ENCODE results near the gene LRP6. TPM values are rescaled to one million over a fixed set of nuclear protein-coding genes. Genes with fewer than 3 reads are reported as not detected.
"Not testable (repeated sequence)": the region's sequence is repeated elsewhere in the genome, so short reads cannot be mapped to it uniquely, and the experiment has no call there.

Gene LRP6
- total RNA-seq, 1 experiment from 2014 or later = 21.2 TPM

DNA sequence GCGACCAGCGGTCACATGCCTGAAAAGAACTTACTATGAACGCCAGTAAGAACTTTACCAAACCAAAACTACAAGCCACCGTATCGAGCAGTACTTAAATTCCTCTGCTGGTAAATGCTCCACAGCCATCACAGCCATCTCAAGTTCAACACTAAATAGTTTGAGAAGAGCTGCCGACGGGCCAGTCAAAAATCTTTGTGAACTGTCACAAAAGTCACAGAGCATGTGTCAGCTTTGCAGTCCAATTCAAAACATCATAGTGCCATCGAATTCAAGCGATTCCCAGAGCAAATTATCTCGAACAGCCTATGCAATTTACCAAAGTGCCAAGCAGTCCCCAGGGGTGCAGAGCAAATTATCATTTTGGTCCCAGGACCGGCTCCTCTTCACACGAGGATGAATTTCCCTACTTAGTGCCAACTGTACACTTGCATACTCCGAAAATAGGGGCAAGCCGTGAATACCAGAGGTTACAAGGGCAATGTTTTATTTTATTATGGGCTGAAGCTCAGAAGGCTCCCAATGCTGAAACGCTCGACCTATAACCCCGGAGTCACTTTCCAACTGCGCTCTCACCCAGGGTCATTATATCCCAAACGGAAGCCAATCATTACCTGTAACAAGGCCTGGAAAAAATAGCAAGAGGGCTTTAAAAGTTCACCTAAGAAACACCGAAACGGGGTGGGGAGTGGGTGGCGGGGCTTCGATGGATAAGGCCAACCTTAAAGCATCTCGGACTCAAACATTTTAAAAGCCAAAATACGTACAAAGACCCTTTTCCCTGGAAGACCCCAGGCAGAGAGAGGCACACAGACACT lies 1.1 kb downstream of the LRP6 start:
- peak; percentile 30 for DNase-seq (ENCODE audit: low read depth)

DNA sequence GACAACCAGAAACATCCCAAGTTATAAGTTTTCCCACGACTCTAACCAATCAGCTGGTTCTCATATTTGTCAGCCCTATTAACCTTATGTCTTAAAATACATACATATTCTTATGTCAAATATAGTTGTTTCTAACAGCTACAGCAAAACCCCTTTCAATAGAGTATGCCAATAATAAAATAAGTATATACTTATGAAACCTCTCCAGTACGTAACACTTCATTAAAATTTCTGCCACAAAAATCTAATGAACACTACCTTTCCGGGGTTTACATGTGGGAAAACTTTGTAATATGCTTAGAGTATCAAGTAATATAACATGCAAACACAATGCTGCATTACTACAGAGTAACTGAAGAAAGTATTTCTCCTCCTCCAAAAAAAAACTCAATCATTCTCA lies 1.8 kb downstream of the LRP6 start:
- no peak for DNase-seq (ENCODE audit: low read depth)

DNA sequence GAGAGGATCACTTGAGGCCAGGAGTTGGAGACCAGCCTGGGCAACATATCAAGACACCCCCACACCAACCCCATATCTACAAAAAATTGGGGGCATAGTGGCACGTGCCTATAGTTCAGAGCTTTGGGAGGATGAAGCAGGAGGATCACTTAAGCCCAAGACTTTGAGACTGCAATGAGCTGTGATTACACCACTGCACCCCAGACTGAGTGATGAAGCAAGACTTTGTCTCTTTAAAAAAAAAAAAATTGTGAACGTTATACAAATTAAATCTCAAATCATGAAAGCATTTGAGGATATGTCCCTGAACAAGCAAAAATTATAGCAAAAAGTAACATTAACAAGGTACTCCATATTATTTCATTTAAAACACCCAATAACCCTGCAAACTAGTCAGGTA lies 2.9 kb downstream of the LRP6 start:
- no peak for DNase-seq (ENCODE audit: low read depth)

DNA sequence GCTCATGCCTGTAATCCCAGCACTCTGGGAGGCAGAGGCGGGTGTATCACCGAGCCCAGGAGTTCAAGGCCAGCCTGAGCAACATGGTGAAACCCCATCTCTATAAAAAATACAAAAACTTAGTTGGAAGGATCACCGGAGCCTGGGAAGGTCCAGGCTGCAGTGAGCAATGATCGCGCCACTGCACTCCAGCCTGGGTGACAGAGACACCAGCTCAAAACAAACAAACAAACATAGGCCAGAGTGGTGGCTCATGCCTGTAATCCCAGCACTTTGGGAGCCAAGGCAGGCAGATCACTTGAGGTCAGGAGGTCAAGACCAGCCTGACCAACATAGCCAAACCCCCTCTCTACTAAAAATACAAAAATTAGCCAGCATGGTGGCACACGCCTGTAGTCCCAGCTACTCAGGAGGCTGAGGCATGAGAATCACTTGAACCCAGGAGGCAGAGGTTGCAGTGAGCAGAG lies 10.5 kb downstream of the LRP6 start:
- DNase-seq (ENCODE audit: low read depth) = not testable (repeated sequence)

DNA sequence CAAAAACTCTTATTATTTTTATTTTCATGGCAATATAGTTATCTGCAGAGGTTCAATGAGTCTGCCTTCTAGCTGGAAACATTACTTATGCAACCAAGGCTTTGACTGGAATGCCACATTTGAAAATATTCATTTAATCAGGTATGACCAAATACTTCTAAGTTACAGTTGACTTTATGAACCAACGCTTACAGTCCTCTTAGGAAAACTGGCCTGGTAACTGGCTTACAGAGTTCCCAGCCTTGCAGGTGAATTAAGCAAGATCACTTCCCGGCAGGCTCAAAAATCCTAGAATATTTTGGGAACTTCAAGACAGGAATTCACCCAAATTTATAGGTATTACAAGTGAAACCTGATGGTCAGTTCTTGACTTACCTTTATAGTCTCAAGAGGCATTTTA lies 12.3 kb downstream of the LRP6 start:
- DNase-seq (ENCODE audit: low read depth) = no peak

DNA sequence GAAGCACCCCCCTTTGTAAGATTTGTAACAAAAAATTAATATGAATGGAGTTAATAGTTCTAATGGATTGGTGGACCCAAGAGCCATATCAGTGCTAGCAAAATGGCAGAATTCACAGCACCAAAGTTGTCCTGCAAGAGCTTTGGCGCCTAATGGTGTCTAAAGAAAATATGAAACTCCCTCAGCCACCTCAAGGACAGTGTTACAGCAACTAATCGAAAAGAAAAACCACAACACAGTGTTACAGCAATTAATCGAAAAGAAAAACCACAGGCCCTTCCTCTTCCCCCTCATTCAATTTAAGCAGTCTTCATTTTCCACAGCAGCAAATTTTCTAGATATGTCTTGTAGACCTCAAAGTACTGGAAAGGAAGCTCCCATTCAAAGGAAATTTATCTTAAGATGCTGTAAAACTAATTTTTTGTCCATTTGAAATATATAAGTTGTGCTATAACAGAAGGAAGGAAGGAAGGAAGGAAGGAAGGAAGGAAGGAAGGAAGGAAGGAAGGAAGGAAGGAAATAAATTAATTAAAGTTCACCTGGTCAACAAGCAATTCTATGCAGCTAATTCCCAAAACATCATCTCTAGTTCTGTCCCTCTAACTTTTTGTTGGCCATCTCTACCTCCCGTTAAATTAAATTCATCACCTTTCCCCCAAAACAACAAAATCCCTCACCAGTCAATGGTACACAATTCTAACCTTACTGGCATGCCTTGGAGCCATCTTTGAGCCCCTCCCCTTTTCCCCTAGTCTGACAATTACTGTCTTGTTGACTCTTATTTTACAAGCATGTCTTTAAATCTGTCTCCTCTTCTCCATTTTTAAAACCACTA lies 17.4 kb downstream of the LRP6 start:
- DNase-seq (ENCODE audit: low read depth) = no peak

DNA sequence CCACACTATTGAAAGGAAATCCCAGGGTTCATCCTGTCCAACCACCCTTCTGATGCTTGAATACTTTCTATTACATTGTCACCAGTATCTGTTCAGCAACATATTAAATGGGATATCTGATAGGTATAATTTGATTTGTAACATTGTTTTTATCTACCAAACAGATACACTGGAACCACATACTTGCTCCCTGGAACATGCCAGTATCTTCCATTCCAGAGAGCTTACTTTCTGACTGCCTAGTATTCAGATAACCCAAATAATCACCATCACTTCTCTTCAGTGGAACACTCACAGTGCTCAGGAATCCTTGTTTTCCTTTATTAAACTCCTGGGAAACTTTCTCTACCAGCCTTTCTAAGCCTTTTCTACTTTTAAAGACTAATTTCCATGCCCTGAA lies 19.3 kb downstream of the LRP6 start:
- no peak for DNase-seq (ENCODE audit: low read depth)

DNA sequence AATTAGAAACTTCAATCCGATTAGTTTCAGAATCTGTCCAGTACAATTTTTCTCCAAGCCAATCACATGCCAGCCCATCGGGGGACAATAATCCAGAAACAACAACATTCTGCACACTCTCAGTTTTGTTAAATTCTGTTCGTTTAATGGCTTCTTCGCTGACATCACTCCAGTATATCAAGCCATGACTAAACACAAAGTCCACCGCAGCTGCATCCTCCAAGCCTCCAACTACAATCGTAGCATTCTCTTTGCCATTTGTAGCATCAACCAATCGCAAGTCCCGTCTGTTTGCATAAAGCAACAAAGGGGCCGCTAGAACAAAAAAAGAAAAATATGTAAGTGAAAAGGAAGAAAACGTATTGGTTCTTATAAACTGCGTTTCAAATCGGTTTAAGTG lies 22.5 kb downstream of the LRP6 start:
- no peak for DNase-seq (ENCODE audit: low read depth)

DNA sequence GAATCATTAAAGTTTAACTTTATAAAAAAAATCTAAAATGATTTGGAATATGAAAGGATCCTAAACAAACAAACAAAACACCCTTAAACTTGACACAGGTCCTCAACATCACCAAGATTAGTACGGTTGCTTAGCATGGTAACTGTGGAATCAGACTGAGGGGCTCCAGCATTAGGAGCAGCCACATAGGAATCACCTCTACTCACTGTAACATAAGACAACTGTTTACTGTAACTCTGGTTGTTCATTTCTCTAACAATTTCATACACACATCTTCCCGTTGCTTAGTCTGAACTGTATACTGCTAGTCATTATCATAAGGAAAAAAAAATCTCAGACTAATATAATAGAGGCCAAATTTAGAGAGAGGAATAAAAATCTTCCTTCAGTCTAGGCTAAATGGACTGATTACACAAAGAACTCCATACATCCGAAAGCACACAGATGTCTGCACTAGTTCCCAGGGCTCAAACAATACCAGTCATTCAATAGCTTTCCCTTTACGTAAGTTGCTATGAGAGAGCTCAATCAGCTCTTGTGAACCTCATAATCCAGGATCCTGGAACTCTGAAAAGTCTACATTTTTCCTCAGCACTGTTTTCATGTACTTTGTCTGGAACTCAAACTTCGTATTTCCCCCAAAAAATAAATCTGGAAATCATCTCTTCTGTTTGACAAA lies 26.0 kb downstream of the LRP6 start:
- DNase-seq (ENCODE audit: low read depth) = no peak

DNA sequence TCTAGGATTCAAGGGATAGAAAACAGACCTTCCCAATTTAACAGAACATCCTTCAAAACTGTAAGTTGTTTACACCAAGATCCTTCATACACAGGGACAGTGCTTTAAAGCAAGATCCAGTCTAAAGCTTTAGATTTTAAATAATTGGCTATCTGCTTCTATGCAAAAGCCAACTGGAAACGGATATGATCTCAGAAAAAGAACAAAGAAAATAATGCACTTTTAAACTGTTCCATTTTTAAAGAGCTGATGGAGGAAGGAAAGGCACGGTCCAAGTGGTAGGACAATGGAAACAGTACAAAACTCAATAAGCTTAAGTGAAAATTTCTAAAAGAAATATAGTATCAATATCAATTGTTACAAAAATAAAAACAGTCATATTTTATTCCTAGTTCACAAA lies 27.7 kb downstream of the LRP6 start:
- DNase-seq (ENCODE audit: low read depth) = no peak

DNA sequence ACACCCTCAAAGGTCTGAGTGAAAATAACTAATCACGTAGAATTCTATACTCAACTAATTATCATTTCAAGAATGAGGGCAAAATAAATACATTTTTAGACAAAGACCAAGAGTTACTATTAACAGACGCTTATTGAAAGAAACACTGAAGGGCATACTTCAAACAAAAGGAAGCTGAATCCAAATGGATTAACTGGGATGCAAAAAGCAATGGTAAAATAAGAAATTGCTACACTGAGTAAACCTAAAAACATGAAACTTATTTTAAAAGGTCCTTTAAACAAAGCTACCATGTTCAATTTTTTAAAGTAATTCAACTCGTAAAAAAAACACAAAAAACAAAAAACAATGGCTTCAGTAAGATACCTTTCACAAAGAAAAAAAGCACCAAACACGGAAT lies 28.2 kb downstream of the LRP6 start:
- no peak for DNase-seq (ENCODE audit: low read depth)

DNA sequence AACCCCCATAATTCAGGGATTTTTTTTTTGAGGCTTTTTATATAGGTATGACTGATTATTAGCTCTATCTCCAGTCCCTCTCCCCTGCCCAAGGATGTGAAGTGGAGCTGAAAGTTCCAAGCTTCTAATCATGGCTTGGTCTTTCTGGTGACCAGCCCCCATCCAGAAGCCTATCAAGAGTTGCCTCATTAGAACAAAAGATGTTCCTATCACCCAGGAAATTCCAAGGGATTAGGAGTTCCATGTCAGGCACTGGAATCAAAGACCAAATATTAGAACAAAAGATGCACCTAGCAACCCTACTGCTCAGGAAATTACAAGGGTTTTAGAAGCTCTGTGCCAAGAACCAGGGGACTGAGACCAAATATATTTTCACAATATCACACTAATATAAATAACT lies 29.9 kb downstream of the LRP6 start:
- DNase-seq (ENCODE audit: low read depth) = no peak

DNA sequence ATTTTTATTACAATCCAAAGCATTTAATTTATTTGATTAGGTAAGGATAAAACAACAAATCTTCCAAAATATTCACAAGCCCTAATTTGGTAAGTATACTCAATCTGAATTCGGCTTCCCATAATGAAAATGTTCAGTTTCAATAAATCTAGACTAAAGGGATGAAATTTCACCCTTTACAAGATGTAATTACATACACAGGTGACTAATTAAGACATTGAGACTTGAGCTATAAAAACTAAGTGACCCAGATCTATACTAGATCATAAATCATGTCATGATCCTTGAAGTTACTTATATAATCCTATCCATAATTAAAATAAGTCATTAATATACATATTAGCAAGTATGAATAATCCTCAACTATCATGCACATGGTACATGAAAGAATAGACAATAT lies 36.6 kb downstream of the LRP6 start:
- no peak for DNase-seq (ENCODE audit: low read depth)

DNA sequence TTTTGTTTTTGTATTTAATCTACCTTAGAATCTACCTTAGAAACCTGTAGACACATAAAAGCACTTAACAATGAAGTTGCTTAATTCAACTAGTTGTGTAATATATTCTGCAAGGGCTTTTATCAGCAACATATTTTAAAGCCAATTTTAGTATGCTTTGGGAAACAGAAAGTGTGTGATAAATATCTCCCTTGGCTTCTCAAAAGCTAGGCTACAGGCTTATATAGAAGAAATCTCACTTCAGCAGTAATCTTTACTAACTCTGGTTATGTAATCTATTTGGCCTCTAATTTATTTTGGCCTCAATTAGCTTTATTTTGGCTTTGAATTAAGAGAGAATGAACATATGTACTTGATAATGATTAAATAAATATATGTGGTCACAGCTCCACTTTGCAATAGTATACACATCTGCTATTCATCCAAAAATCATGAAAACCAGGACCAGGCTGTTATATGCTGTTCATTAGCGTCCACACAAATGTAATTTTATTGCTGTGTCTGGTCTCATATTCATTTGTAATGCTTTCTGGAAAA lies 37.2 kb downstream of the LRP6 start:
- DNase-seq (ENCODE audit: low read depth) = no peak

DNA sequence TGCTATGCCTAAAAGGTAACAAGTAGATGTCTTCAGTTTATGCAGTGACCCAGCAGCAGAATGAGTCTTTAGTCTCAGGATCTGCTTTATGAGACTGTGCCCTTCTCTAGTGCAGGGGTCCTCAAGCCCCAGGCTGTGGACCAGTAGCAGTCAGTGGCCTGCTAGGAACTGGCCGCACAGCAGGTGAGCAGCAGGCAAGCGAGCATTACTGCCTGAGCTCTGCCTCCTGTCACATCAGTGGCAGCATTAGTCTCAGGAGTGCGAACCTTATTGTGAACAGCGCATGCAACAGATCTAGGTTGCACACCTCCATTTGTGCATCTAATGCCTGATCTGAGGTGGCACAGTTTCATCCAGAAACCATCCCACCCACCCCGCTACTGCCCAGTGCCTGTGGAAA lies 38.4 kb downstream of the LRP6 start:
- no peak for DNase-seq (ENCODE audit: low read depth)

DNA sequence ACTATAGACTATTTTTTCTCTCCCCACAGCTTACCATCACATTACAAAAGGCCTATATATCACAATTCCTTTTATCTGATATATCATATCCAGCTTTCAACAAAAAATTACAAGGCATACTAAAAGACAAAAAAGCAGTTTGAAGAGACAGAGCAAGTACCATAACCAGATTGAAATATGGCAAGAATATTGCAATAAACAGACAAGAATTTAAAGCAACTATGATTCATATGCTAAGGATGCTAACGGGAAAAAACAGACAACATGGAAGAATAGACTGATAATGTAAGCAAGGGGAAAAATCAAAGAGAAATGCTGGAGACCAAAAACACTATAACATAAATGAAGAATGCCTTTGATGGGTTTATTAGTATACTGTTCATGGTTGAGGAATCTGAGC lies 40.7 kb downstream of the LRP6 start:
- no peak for DNase-seq (ENCODE audit: low read depth)

DNA sequence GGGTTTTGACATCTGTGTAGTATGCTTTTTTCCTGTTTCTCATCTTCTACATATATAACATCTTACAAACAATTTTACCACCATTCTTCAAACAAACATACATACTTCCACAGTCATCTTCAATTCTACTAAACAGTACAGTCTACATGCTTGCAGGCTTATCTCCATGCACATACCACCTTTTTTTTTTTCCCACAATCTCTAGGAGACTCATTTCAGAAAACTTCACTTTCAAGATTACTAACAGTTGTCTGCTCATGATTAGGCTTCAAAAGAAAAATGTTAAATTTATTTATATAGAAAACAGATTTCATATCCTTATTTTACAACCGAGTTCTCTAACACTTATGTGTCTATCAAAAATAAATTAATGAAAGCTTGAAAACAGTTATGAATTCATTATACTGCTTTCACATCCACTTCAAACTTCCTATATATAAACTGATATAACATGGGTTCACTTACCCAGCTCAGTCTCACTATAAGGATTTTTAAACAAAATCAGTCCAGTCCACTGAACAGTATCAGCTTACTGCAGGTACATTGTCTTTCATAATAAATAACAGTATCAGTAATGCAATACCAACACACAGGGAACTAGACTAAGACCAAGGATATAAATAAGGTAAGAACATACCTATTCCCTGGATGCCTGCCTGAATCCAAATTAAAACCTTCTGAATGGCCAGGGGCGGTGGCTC lies 42.5 kb downstream of the LRP6 start:
- DNase-seq (ENCODE audit: low read depth) = no peak

DNA sequence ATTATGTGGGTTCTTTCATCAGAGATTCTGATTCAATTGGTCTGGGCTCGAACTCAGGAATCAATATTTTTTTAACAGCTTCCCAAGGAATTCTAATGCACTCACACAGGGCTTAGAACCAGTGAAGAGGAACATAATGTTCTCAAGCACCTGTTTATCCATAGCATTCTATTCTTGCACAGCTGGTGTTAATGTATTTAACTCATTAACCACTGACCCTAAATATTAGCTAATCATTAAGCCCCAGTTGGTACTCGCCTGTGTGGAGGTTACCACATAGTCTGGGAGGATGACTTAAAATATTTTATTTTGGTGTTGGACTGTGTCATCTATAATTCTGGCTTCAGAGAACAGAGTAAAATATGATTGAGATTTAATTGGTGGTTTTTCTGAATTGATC lies 45.3 kb downstream of the LRP6 start:
- no peak for DNase-seq (ENCODE audit: low read depth)

DNA sequence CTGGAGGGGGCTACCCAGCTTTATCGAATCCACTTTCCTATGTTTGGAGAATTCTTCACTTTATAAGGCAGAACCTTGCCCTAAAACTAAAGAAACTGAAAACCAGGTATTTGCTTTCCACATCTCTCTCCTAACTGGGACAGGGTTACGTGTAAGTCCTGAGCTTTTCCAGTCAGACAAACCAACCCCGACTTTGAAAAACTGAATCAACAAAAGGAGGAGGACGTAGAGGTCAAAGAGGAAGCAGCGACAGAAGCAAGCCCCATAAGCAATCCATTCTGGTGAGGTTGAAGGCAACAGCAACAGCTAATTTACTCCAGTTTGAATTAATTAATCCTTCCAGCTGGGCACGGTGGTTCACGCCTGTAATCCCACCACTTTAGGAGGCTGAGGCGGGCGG lies 47.2 kb downstream of the LRP6 start:
- DNase-seq (ENCODE audit: low read depth) = no peak

DNA sequence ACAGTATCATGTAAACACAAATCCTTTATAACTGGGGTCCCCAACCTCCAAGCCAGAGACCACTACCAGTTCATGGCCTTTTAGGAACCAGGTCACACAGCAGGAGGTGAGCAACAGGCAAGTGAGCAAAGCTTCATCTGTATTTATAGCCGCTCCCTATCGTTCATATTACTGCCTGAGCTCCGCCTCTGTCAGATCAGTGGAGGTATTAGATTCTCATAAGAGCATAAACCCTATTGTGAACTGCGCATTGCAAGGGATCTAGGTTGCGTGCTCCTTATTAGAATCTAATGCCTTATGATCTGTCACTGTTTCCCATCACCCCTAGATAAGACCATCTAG lies 49.9 kb downstream of the LRP6 start:
- DNase-seq (ENCODE audit: low read depth) = no peak

DNA sequence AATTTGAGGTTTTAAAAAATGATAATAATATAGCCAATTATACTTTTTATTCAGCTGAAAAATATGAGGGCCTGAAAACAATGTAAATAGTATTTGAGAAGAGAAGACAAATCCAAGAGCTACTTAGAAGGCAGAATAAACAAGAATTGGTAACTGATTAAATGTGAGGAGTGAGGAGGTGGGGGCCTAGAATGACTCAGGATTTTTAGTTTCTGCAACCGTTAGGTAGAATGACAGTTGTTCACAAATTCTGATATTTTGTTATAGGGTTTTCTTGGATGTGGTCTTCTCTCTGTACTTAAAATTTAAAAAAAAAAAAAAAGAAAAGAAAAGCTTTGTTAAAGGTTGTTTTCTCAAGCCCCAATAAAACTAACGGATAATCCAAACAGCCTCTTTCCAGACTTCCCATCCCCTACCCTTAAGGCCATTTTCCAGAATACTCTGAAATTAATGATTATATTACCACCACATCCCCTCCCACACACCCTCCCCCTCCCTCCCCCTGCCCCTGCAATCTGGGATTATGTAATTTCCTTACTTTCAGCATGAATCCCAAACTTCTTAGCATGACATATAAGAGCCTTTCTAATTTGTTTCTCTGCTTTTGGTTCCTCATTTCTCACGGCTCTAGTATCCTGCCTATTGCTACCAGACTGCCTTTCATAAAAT lies 50.4 kb downstream of the LRP6 start:
- DNase-seq (ENCODE audit: low read depth) = no peak
